BJ (cell line): Measurements from ENCODE around the gene PRKCE. TPM values are rescaled to one million over a fixed set of nuclear protein-coding genes. Genes with fewer than 3 reads are reported as not detected.

ENCODE experiments used
- CTCF ChIA-PET: fragments of 350-600 bp; formaldehyde crosslinking; extraction: SDS; loops from one replicate; lab custom pipeline; 2021; ENCODE audit warnings: antibody characterized with exemption, inconsistent platforms; lab: Yijun Ruan, JAX
- POLR2A ChIA-PET: fragments of 300-600 bp; sonication (Branson Sonifier 250); formaldehyde crosslinking; extraction: SDS; loops from one replicate; lab custom pipeline; 2021; ENCODE audit warnings: antibody characterized with exemption; lab: Charles Lee
- DNase-seq: peaks from one replicate; pipeline ENCODE4 v3.0.0-alpha.2; 2011; ENCODE audit warnings: low read depth
- H3K27me3 ChIP-seq: 2 replicates; pipeline ENCODE4 v1.6.0; 2011; ENCODE audit warnings: low read length; ENCODE audit not compliant: control insufficient read depth, insufficient read depth
- H3K36me3 ChIP-seq: 2 replicates; pipeline ENCODE4 v1.5.1; 2011; ENCODE audit warnings: low read length; ENCODE audit not compliant: control insufficient read depth, insufficient read depth
- H3K4me3 ChIP-seq: 2 replicates; pipeline ENCODE4 v1.5.1; 2011; ENCODE audit warnings: low read depth, mild to moderate bottlenecking, control low read depth, low read length
- CTCF ChIP-seq: IDR thresholded peaks from 2 replicates; pipeline ENCODE4 v1.5.1; 2011; ENCODE audit warnings: low read depth, mild to moderate bottlenecking, control low read depth, inconsistent platforms, low read length, moderate library complexity; ENCODE audit not compliant: insufficient read depth
- polyA plus RNA-seq: library from polyadenylated mRNA; depleted of rRNA; stranded (reverse); fragments of >200 nt; gene quantifications from 2 replicates; pipeline ENCODE4 v1.2.3, GENCODE V29; 2011

Gene PRKCE
- polyA plus RNA-seq, 1 experiment, result 19.7 TPM

GRCh38 chr2:45696708-45697107 lies 45.2 kb downstream of the PRKCE start:
- no peak for DNase-seq
- Histone ChIP-seq H3K36me3 (no peaks in the 10 kb centered on the region), H3K4me3 (no peak overlapping the region), H3K27me3 (no peaks in the 10 kb centered on the region)
- no peak for TF ChIP-seq CTCF
- POLR2A ChIA-PET, result no interaction called here
- CTCF ChIA-PET, result interaction anchor here (1.1 to 2.5 kb wide), 2 partner anchors 11 to 13 kb away, joined by 3 to 8 read pairs; no protein-coding TSS in a partner anchor

DNA sequence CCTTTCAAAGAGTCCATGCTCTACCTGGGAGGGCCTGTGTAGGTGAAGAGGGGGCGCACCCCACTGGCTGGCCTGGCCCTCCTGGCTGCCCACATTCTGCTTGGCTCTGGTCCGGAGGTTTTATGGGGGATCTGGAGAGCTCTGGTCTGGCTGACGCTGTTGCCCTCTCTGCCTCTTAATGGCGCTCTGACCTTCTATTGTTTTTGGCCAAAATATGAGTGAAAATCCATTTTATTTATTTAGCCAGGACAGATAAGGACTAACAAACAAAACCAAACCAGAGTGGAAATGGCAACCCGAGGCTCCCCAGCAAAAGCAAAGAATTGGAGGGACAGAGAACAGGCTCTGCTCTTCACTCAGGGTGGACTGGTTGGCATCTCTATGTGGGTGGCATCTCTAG lies 45.7 kb downstream of the PRKCE start:
- Histone ChIP-seq H3K27me3 (no peaks in the 10 kb centered on the region), H3K4me3 (no peak overlapping the region), H3K36me3 (no peaks in the 10 kb centered on the region)
- ChIA-PET POLR2A (no interaction called here), CTCF (interaction anchor here (1.1 to 2.5 kb wide), 2 partner anchors 11 to 13 kb away, joined by 3 to 8 read pairs; no protein-coding TSS in a partner anchor)
- DNase-seq, result no peak
- TF ChIP-seq CTCF, result no peak

DNA sequence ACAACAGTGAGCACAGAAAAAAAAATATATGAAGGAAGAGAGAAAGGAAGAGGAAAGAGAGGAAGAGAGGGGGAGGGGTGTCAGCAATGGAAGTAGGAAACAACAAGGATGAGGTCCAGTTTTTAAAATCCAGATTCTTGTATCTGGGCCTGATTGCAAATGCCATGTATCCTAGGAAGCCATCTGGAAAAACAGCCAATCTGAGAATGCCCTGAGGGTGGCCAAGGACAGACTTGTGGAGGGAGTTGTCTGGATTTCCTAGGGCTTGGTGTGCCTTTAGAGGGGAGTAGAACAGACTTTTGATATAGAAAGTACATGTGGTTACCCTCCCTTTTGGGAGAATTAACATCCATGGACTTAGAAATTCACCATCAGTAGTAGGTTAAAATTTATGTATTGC lies 47.1 kb downstream of the PRKCE start:
- POLR2A ChIA-PET, result no interaction called here

GRCh38 chr2:45699032-45699658 lies 47.7 kb downstream of the PRKCE start:
- CTCF ChIA-PET, result interaction anchor here (0.7 to 1.3 kb wide), 5 partner anchors 30 to 238 kb away, joined by 3 to 4 read pairs (median 3); no protein-coding TSS in a partner anchor
- H3K36me3 ChIP-seq, result no peaks in the 10 kb centered on the region
- H3K27me3 ChIP-seq, result no peaks in the 10 kb centered on the region
- no peak overlapping the region for H3K4me3 ChIP-seq
- DNase-seq, result peak; percentile 39
- TF ChIP-seq CTCF, result no peak
- POLR2A ChIA-PET, result no interaction called here

More for the DNA sequence above, 47.1 kb downstream of the PRKCE start:
- no peaks in the 10 kb centered on the region for H3K36me3 ChIP-seq
- no peak overlapping the region for H3K4me3 ChIP-seq
- DNase-seq, result no peak
- no peaks in the 10 kb centered on the region for H3K27me3 ChIP-seq
- CTCF ChIA-PET, result interaction anchor here (0.9 to 2.5 kb wide), 5 partner anchors 14 to 239 kb away, joined by 3 to 8 read pairs (median 4); no protein-coding TSS in a partner anchor
- TF ChIP-seq CTCF, result no peak

DNA sequence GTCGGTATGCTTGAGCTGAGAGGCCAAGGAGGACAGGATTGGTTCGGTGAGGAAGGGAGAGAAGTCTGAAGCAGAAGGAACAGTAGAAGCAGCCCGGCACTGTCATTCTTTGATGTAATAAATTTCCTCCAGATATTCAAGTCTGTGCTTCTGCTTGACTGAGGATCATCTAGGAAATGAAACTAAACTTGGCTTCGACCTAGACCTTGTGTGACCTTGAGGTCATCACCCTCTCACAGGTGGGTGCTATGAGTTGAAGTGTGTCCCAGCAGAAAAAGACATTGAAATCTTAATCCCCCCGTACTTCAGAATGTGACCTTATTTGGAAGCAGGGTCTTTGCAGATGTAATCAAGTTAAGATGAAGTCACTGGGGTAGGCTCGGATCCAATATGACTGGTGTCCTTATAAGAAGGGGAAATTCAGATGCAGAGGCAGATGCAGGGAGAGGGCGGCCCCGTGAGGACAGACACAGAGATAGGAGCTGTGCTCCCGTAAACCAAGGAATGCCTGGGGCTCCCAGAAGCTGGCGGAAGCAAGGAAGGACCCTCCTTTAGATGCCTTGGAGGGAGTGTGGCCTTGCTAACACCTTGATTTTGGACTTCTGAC lies 49.0 kb downstream of the PRKCE start:
- Histone ChIP-seq H3K27me3 (no peaks in the 10 kb centered on the region), H3K36me3 (no peaks in the 10 kb centered on the region), H3K4me3 (no peak overlapping the region)
- no peak for TF ChIP-seq CTCF
- POLR2A ChIA-PET, result no interaction called here
- no peak for DNase-seq
- CTCF ChIA-PET, result no interaction called here
